H54 (cell line): ENCODE data around the gene NLGN1.

Experiments
- DNase-seq: peaks from one replicate; pipeline ENCODE4 v3.0.0; 2011; ENCODE audit warnings: low spot score, mixed read lengths; ENCODE audit not compliant: insufficient read length
- FAIRE-seq: peaks from 3 replicates; lab custom pipeline; 2011; peaks lifted over from hg19 to GRCh38; lab: Jason Lieb, UNC
- POLR2A ChIP-seq: IDR thresholded peaks from 2 replicates; pipeline ENCODE4 v1.6.1; 2011; ENCODE audit warnings: low read depth, mild to moderate bottlenecking, low read length

Gene NLGN1

GRCh38 chr3:173780067-173780466 is 382.5 kb downstream of the NLGN1 start:
- no peak for TF ChIP-seq POLR2A
- FAIRE-seq (no peak), DNase-seq (no peak)

GRCh38 chr3:173785004-173785403 is 387.5 kb downstream of the NLGN1 start:
- DNase-seq: no peak
- peak; percentile 11 for FAIRE-seq
- TF ChIP-seq POLR2A: no peak

- peak; percentile 2 for DNase-seq
- TF ChIP-seq POLR2A: no peak
- FAIRE-seq: peak; percentile 57
Observed at GRCh38 chr3:173789530-173790162, 392.1 kb downstream of the NLGN1 start.

GRCh38 chr3:173793963-173794362 is 396.4 kb downstream of the NLGN1 start:
- no peak for DNase-seq
- no peak for TF ChIP-seq POLR2A
- FAIRE-seq: no peak

- DNase-seq (no peak), FAIRE-seq (no peak)
- TF ChIP-seq POLR2A: no peak
Observed at GRCh38 chr3:173796405-173796804, 398.9 kb downstream of the NLGN1 start.

GRCh38 chr3:173796890-173797289 is 399.3 kb downstream of the NLGN1 start:
- no peak for FAIRE-seq
- DNase-seq: no peak
- no peak for TF ChIP-seq POLR2A

GRCh38 chr3:173799060-173799816 is 401.7 kb downstream of the NLGN1 start:
- TF ChIP-seq POLR2A: no peak
- no peak for DNase-seq

GRCh38 chr3:173800154-173800553 is 402.6 kb downstream of the NLGN1 start:
- FAIRE-seq (no peak), DNase-seq (no peak)
- no peak for TF ChIP-seq POLR2A

More at GRCh38 chr3:173799060-173799816, 401.7 kb downstream of the NLGN1 start:
- no peak for FAIRE-seq

GRCh38 chr3:173814809-173815208 is 417.3 kb downstream of the NLGN1 start:
- FAIRE-seq: no peak
- no peak for TF ChIP-seq POLR2A
- no peak for DNase-seq

- FAIRE-seq: no peak
- TF ChIP-seq POLR2A: no peak
- DNase-seq: no peak
Observed at GRCh38 chr3:173819368-173819767, 421.8 kb downstream of the NLGN1 start.

- peak; percentile 67 for FAIRE-seq
- no peak for TF ChIP-seq POLR2A
Observed at GRCh38 chr3:173823911-173824460, 426.4 kb downstream of the NLGN1 start.

GRCh38 chr3:173825730-173826129 is 428.2 kb downstream of the NLGN1 start:
- DNase-seq (no peak), FAIRE-seq (peak; percentile 77)
- TF ChIP-seq POLR2A: no peak

More at GRCh38 chr3:173823911-173824460, 426.4 kb downstream of the NLGN1 start:
- DNase-seq: no peak

- FAIRE-seq (peak; percentile 41), DNase-seq (no peak)
- TF ChIP-seq POLR2A: no peak
Observed at GRCh38 chr3:173826416-173826815, 428.9 kb downstream of the NLGN1 start.

GRCh38 chr3:173826901-173827609 is 429.5 kb downstream of the NLGN1 start:
- no peak for TF ChIP-seq POLR2A
- no peak for DNase-seq
- peak; percentile 15 for FAIRE-seq

- TF ChIP-seq POLR2A: no peak
- FAIRE-seq (no peak), DNase-seq (no peak)
Observed at GRCh38 chr3:173838644-173839043, 441.1 kb downstream of the NLGN1 start.
